NCI-H748 (cell line): ENCODE results near the gene C2CD5.
A peak's percentile ranks its signal among the peaks of the same experiment; 100 is the strongest.
"Not testable (repeated sequence)": the region's sequence is repeated elsewhere in the genome, so short reads cannot be mapped to it uniquely, and the experiment has no call there.

Experiments used
- DNase-seq: peaks from one replicate; lab custom pipeline; 2025; ENCODE audit not compliant: unreplicated experiment; lab: John Stamatoyannopoulos, UW

Gene C2CD5, protein sequence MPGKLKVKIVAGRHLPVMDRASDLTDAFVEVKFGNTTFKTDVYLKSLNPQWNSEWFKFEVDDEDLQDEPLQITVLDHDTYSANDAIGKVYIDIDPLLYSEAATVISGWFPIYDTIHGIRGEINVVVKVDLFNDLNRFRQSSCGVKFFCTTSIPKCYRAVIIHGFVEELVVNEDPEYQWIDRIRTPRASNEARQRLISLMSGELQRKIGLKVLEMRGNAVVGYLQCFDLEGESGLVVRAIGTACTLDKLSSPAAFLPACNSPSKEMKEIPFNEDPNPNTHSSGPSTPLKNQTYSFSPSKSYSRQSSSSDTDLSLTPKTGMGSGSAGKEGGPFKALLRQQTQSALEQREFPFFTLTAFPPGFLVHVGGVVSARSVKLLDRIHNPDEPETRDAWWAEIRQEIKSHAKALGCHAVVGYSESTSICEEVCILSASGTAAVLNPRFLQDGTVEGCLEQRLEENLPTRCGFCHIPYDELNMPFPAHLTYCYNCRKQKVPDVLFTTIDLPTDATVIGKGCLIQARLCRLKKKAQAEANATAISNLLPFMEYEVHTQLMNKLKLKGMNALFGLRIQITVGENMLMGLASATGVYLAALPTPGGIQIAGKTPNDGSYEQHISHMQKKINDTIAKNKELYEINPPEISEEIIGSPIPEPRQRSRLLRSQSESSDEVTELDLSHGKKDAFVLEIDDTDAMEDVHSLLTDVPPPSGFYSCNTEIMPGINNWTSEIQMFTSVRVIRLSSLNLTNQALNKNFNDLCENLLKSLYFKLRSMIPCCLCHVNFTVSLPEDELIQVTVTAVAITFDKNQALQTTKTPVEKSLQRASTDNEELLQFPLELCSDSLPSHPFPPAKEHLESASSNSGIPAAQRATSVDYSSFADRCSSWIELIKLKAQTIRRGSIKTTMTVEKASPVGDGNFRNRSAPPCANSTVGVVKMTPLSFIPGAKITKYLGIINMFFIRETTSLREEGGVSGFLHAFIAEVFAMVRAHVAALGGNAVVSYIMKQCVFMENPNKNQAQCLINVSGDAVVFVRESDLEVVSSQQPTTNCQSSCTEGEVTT

DNA sequence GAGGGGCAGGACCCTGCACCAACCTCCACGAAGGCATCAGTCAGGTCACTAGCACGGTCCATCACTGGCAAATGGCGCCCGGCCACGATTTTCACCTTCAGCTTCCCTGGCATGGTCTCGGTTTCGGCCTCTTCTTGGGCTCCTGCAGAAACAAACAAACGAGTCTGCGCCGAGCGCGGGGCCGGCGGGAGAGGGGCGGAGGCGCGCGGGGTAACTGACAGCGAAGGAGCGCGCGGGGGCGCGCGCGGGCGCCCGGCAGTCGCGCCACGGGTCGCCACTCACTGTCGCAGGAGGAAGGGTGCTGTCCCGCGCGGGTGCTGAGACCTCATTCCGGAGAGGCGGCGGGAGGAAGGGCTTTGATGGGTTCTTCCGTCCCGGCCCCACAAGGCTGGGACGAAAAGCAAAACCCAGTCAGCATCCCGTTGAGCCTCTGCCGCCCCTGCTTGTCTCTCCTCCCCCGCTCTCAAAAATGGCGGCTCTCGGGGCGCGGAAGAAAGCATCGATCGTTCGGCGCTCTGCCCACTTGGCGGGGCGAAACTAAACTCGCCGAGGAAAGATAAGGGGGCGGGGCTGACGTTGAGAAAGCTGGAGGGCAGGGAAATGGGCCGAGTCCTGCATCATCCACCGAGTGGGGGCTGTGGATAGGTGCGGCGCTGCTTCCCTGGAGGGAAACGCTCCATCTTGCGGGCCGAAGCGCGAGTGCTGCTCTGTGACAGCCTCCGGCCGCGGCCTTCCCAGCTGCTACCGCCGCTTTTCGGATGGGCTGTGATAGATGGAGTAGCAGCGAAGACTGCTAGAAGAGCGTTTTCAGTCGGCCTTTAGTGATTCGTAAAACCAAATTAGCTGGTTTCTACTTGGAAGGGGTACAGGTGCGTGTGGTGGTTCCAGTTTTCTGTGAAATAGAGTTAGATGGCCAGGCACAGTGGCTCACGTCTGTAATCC lies at the start of gene C2CD5:
TSS of gene C2CD5 (minus strand) at position 505 of the 942 bp plus-strand sequence. CDS start at position 113, 392 bp downstream.
- peak; percentile 97 for DNase-seq

DNA sequence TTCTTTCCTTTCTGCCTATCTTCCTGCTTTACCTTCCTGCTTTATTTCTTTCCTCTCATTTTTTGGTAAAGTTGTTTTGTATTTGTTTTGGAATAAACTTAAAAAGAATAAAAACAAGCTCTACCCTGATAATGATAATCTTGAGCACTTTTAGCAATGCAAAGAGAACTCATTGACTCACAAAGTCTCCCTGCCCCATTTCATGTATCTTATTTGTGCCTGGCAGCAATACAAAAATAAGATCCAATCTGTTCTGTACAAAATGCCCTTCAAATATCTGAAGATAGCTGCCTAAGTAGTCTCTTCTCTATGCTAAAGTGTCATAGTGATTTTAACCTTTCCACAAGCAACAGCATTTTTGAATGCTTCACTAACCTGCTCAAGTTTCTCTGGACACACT lies 49.5 kb upstream of the C2CD5 start:
- DNase-seq, result no peak

DNA sequence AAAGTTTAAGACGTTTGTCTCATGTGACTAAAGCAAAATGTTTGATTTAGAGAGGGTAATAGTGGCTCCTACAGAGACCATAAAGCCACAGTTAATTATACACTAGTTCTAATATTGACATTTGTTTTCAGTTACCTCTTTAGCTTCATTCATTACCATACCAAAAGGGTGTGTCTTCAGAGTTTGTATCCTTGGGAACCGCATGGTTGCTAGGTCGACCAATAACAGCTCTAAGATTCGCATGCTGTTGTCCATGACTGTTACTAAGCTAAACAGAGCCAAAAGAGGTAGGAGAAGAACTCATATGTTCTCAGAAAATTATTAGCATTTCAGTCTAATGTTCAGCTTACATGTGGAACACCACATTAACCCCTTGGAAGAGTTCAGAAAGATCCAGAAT lies 44.5 kb upstream of the C2CD5 start:
- DNase-seq, result peak; percentile 94

DNA sequence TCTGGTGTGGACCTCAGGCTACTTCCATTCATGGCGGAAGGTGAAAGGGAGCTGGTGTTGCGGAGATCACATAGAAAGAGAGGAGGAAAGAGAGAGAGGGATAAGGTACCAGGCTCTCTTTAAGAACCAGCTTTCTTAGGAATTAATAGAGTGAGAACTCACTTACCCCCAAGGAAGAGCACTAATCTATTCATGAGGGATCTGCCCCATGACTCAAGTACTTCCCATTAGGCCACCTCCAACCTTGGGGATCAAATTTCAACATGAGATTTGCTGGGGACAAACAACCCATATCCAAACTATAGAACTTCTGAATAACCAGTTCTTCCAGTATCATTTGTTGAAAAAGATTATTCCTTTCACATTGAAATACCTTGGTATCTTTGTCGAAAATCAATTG lies 34.0 kb upstream of the C2CD5 start:
- peak; percentile 50 for DNase-seq

DNA sequence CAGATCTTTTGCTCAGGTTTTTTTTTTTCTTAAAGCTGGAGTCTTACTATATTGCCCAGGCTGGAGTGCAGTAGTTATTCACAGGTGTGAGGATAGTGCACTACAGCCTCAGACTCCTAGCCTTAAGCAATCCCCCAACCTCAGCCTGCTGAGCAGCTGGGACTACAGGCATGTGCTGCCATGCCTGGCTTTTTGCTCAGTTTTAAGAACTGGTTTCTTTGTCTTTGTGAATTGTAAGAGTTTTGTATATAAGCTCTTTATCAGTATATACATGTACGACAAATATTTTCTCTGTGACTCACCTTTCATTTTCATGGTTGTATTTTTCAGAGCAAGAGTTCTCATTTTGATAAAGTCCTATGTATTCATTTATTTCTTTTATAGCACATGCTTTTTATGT lies 33.3 kb upstream of the C2CD5 start:
- no peak for DNase-seq

DNA sequence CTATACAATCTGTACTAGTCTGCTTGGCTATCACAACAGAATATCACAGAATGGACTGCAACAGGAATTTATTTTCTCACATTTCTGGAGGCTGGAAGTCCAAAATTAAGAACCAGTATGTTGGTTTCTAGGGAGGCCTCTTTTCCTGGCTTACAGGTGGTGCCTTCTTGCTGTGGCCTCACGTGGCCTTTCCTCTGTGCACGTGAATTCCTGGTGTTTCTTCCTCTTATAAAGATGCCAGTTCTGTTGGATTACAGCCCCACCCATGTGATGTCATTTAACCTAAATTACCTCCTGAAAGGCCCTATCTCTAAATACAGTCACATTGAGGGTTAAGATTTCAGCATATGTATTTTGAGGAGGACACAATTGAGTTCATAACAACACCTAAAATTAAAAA lies 32.1 kb upstream of the C2CD5 start:
- no peak for DNase-seq

DNA sequence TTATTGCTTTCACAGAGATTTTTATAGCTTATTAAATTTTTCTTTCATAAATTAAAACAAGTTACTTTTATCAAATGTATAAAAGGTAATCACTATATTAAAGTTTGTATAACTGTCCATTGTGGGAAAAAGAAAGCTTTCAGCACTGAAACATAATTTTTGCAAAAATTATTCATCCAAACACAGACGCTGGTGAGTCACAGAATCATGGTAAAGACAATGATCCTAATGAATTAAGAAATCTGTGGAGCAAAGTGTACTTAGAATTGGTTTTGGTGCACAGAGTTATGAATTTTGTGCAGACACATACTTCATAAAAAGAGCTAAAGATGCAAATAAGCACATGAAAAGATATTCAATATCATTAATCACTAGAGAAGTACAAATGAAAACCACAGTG lies 31.7 kb upstream of the C2CD5 start:
- no peak for DNase-seq

DNA sequence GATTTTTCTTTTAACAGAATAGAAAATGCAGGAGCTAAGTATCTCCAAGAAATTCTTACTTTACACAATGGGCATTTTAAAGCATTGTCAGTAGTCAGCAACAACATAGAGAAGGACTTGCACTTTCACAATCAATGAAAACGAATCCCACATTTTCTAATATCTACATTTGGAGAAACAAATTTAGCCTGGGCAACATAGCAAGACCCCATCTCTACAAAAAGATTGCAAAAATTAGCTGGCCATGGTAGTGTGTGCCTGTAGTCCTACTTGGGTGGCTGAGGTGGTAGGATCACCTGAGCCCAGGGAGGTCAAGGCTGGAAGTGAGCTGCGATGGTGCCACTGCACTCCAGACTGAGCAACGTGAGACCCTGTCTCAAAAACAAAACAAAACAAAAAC lies 30.6 kb upstream of the C2CD5 start:
- no peak for DNase-seq

DNA sequence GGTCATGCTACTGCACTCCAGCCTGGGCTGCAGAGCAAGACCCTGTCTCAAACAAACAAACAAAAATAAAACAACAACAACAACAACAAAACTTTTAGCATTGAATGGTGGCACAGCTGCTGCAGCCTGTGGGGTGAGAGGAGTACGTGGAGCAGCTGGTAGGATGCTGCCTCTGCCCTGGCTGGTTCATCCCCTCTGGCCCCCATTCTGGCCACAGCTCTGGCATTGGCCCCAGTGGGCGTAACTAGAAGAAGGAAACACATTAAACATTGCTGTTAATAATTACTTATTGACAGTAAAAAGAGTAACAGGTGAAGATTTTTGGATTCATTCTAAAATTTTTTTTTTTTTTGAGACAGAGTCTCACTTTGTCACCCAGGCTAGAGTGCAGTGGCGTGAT lies 28.8 kb upstream of the C2CD5 start:
- no peak for DNase-seq

DNA sequence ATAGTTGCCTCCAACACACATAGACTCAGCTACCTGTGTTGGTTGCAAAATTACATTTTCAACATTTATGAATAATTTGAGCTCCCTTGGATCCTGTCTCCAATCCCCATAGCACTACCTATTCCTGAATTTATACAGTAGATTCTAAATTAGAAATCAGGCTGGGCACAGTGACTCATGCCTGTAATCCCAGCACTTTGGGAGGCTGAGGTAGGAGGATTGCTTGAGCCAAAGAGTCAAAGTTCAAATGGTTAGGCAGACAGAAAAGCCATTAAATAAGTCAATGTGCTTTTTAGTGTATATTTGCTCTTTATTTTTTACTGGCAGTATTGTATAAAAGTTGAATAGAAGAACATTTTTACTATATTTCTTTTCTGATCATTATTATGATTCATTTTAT lies 24.9 kb upstream of the C2CD5 start:
- no peak for DNase-seq

DNA sequence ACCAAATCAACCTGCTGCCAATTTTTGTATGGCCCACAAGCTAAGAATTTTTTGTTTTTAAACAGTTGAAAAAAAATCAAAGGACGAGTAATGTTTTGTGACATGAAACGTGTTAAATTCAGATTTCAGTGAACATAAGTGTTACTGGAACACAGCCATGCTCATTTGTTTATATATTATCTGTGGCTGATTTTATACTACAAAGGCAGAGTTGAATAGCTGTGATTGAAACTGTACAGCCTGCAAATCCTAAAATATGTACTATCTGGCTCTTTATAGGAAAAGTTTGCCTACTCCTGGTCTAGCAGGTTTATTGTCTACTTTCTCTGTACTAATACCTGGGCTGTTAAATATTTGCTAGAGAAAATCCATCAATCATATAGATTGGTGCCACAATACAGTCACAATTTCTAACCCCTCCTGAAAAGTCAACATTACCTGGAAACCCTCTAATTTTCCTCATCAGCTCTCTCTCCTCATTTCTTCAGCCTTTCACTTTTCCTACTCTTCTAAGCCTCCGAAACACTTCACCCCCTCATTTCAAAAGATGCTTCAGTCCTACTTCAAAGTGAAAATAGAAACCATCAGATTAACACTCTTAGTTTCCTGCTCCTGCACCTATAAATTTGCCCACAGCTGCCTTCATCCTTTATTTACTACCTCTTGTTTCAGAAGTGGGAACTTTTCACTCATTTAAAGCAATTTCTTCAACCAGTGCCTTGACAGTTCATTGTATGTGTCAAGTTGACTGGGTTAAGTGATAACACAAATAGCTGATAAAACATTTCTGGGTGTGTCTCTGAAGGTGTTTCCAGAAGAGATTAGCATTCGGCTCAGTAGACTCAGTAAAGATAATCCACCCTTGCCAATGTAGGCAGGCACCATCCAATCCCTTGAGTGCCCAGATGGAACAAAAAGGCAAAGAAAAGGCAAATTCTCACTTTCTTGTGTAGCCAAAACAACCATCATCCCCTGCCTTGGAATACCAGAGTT lies 18.0 kb upstream of the C2CD5 start:
- DNase-seq, result peak; percentile 58

DNA sequence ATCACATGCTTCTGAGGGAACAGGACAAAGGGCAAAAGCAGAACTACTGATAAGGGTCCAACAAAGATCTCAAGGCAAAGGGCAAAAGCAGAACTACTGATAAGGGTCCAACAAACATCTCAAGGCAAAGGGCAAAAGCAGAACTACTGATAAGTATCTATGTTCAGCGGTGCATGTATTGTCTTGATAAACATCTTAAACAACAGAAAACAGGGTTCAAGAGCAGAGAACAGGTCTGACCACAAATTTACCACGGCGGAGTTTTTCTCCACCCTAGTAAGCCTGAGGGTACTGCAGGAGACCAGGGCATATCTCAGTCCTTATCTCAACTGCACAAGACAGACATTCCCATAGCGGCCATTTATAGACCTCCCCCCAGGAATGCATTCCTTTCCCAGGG lies 10.4 kb upstream of the C2CD5 start:
- DNase-seq, result not testable (repeated sequence)

DNA sequence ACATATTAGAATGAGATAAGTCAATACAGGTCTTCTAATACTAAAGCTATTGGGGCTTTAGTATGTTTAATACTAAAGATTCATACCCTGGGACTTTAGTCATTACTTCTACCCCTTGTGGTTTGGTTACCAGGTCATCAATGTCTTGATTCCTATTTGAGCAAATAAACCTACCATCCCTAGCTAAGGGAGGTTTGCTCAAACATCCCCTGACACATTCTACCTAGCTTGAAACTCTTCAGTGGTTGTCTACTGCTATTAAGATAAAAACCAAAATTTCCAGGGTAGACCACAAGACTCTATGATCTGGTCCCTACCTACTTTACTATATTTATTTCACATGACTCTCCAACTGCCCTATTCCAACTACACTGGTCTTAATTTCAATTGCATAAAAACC lies 7.3 kb upstream of the C2CD5 start:
- DNase-seq, result no peak

DNA sequence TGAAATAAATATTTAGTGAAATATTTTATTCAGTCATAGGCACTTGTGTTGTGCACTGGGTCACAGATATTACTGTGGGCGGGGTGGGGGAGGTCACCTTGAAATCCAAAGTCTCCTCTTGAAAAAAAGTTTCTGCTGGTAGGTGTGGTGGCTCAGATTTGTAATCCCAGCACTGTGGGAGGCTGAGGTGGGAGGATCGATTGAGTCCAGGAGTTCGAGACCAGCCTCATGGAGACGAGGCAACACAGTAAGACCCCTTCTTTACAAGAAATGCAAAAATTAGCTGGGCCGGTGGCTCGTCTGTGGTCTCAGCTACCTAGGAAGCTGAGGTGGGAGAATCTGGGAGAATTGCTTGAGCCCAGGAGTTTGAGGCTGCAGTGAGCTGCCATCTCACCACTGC lies 913 bp upstream of the C2CD5 start:
- DNase-seq, result no peak

DNA sequence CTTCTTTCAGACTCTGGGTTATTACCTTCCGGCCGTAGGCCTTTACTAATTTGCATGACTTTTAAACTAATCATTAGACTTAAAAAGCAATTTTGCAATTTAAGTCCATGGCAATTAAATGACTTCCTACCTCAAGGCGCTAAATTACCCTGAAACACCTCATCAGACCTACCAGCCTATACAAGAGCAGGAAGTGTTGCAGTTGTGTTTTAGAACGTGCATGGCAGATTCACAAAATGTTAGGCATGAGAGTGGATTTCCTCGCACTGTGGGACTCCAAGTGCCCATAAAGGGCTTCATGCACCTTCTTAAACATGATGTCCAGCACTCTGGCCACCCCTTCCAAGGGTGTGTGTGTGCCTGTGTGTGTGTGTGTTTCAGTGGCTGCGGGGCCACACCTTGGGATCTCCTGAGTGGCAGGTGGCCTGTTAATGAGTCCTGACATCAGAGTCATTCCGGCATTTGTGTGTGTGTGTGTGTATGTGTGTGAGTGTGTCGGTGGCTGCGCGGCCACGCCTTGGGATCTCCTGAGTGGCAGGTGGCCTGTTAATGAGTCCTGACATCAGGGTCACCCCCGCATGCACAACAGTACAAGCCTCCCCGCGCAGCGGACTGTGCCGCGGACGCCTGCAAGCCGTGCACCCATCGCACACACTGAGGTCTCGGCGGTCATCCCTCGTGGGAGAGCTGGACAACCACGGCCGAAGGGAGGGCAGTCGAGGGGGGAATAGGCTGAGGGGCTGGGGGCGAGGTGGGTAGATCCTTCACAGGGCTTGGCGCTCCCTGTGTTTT lies 900 bp downstream of the C2CD5 start:
- peak; percentile 89 for DNase-seq

DNA sequence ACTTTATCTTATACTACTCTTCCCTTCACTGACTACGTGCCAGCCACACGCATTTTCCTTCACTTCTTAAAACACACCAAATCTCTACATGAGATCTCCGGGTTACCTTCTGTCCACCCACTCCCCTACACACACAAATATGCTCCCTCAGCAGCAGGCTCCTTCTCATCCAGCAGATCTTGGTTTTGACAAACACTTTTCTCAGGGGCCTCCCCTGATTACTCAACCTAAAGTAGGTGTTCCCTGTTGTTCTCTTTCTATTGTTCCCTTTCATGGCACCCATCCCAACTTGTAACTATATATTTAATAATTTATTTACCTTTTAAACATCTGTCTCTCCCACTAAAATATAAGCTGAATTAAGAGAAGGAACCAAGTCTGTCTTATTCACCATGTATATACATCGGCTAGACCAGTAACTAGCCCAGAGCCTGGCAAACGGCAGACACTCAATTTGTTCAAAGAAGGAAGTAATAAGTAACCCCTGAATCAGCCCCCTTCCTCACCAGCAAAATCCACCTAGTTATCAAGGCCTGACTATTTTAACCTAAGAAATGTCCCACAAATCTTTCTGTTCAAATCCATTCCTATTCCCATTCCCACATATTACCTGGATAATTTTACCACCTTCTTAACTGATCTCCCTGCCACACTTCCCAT lies 2.7 kb downstream of the C2CD5 start:
- no peak for DNase-seq

DNA sequence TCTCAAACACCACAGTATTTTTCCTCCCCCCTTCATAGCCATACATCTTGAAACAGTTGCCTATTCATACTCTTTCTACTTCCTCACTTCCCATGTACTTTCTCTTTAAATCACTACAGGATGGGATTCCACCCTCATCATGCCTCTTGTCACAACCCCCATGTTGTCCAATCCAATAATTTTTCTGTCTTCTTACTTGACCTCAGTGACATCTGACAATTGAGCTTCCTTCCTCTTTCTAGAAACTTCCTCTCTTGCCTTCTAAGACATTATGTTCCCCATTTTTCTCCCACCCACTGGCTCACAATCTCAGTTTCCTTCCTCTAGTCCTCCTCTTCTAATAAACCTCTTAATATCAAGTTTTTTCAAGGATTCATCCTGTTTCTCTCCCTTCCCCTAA lies 5.3 kb downstream of the C2CD5 start:
- no peak for DNase-seq

DNA sequence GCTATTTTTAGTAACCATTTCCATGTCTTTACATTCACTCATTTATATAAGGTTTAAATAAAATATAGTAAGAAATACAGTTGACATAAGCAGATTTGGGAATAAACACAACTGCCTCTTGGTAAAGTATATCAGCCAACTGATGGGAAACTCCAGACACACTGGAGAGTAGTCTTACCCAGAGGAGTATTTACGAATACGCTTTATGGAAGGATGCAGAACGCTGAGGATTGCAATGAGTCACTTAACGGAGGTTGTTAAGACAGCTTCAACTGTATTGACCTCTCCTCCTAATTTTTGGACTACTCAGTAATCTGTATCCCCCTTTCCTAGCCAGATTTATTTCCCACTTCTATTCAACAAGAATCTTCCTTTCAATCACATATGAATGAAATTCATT lies 6.0 kb downstream of the C2CD5 start:
- no peak for DNase-seq
